ENCODE measurements around the gene TRRAP. TPM values are rescaled to one million over a fixed set of nuclear protein-coding genes. Genes with fewer than 3 reads are reported as not detected.
"Not testable (repeated sequence)": the region's sequence is repeated elsewhere in the genome, so short reads cannot be mapped to it uniquely, and the experiment has no call there.

The TRRAP gene
- polyA plus RNA-seq, 3 donors: 5.8 to 8.3 (median 8.3) TPM

- no peak overlapping the region for H3K27ac ChIP-seq (ENCODE audit: low read depth, low read length)
- WGBS, 3 donors: 94 to 97% (median 96%) methylated on average over 6 of the region's 6 CpGs
These were observed 152.1 kb downstream of the TRRAP start for GRCh38 chr7:99030457-99030856.

GRCh38 chr7:99030951-99031350 is 152.6 kb downstream of the TRRAP start:
- no peak overlapping the region for H3K27ac ChIP-seq (ENCODE audit: low read depth, low read length)
- WGBS, 3 donors: 68 to 78% (median 76%) methylated on average over 5 of the region's 5 CpGs

GRCh38 chr7:99031496-99031895 is 153.2 kb downstream of the TRRAP start:
- 91 to 94% (median 93%) methylated on average over 7 of the region's 7 CpGs for WGBS, 3 donors

GRCh38 chr7:99032928-99033327 is 154.6 kb downstream of the TRRAP start:
- H3K27ac ChIP-seq (ENCODE audit: low read depth, low read length): no peak overlapping the region
- 86 to 92% (median 89%) methylated on average over 15 of the region's 15 CpGs for WGBS, 3 donors

More at GRCh38 chr7:99031496-99031895, 153.2 kb downstream of the TRRAP start:
- peak overlapping the region; percentile 77 for H3K27ac ChIP-seq (ENCODE audit: low read depth, low read length)

- 61 to 83% (median 80%) methylated on average over 4 of the region's 4 CpGs for WGBS, 3 donors
- H3K27ac ChIP-seq (ENCODE audit: low read depth, low read length): peak overlapping the region; percentile 21
These were observed 155.4 kb downstream of the TRRAP start for GRCh38 chr7:99033765-99034164.

- H3K27ac ChIP-seq (ENCODE audit: low read depth, low read length): no peak overlapping the region
- 91 to 95% (median 93%) methylated on average over 30 of the region's 30 CpGs for WGBS, 3 donors
These were observed 156.8 kb downstream of the TRRAP start for GRCh38 chr7:99034932-99035722.

GRCh38 chr7:99035723-99036545 is 157.6 kb downstream of the TRRAP start:
- 86 to 93% (median 88%) methylated on average over 26 of the region's 26 CpGs for WGBS, 3 donors
- no peak overlapping the region for H3K27ac ChIP-seq (ENCODE audit: low read depth, low read length)

GRCh38 chr7:99036546-99037111 is 158.3 kb downstream of the TRRAP start:
- H3K27ac ChIP-seq (ENCODE audit: low read depth, low read length): no peak overlapping the region
- WGBS, 3 donors: 72 to 77% (median 73%) methylated on average over 11 of the region's 11 CpGs

GRCh38 chr7:99037327-99037940 is 159.1 kb downstream of the TRRAP start:
- no peak overlapping the region for H3K27ac ChIP-seq (ENCODE audit: low read depth, low read length)
- 95 to 96% (median 96%) methylated on average over 16 of the region's 16 CpGs for WGBS, 3 donors

- no peak overlapping the region for H3K27ac ChIP-seq (ENCODE audit: low read depth, low read length)
- WGBS, 3 donors: 93 to 94% (median 93%) methylated on average over 25 of the region's 25 CpGs
These were observed 159.9 kb downstream of the TRRAP start for GRCh38 chr7:99038086-99038855.

- H3K27ac ChIP-seq (ENCODE audit: low read depth, low read length): no peak overlapping the region
- 82 to 94% (median 88%) methylated on average over 8 of the region's 8 CpGs for WGBS, 3 donors
These were observed 161.1 kb downstream of the TRRAP start for GRCh38 chr7:99039384-99039891.

- H3K27ac ChIP-seq (ENCODE audit: low read depth, low read length): no peak overlapping the region
- WGBS, 3 donors: 71 to 72% (median 71%) methylated on average over 31 of the region's 31 CpGs
These were observed 162.0 kb downstream of the TRRAP start for GRCh38 chr7:99040104-99040958.

GRCh38 chr7:99041526-99041925 is 163.2 kb downstream of the TRRAP start:
- H3K27ac ChIP-seq (ENCODE audit: low read depth, low read length): no peak overlapping the region

GRCh38 chr7:99042957-99043356 is 164.6 kb downstream of the TRRAP start:
- WGBS, 3 donors: 70 to 79% (median 71%) methylated on average over 5 of the region's 5 CpGs
- no peak overlapping the region for H3K27ac ChIP-seq (ENCODE audit: low read depth, low read length)

More at GRCh38 chr7:99041526-99041925, 163.2 kb downstream of the TRRAP start:
- WGBS, 3 donors: 65 to 78% (median 75%) methylated on average over 11 of the region's 11 CpGs

- not testable (repeated sequence) for H3K27ac ChIP-seq (ENCODE audit: low read depth, low read length)
- 85 to 93% (median 89%) methylated on average over 3 of the region's 3 CpGs for WGBS, 3 donors
These were observed 166.5 kb downstream of the TRRAP start for GRCh38 chr7:99044858-99045257.

GRCh38 chr7:99046262-99046661 is 167.9 kb downstream of the TRRAP start:
- 89 to 93% (median 90%) methylated on average over 14 of the region's 14 CpGs for WGBS, 3 donors
- not testable (repeated sequence) for H3K27ac ChIP-seq (ENCODE audit: low read depth, low read length)

GRCh38 chr7:99046722-99047121 is 168.4 kb downstream of the TRRAP start:
- H3K27ac ChIP-seq (ENCODE audit: low read depth, low read length): no peak overlapping the region
- 91 to 93% (median 92%) methylated on average over 8 of the region's 8 CpGs for WGBS, 3 donors
